ENCODE measurements around the gene LTB4R2.
A peak's percentile ranks its signal among the peaks of the same experiment; 100 is the strongest.

Gene LTB4R2

GRCh38 chr14:24277606-24278321 is 32.2 kb upstream of the LTB4R2 start:
- DNase-seq (ENCODE audit: low read depth) = no peak

- no peak for DNase-seq (ENCODE audit: low read depth)
Measured at GRCh38 chr14:24278424-24278823, 31.5 kb upstream of the LTB4R2 start.

GRCh38 chr14:24279301-24280186 is 30.4 kb upstream of the LTB4R2 start:
- no peak for DNase-seq (ENCODE audit: low read depth)

- no peak for DNase-seq (ENCODE audit: low read depth)
Measured at GRCh38 chr14:24280797-24281460, 29.0 kb upstream of the LTB4R2 start.

GRCh38 chr14:24281636-24282035 is 28.3 kb upstream of the LTB4R2 start:
- DNase-seq (ENCODE audit: low read depth) = no peak

GRCh38 chr14:24282736-24283135 is 27.2 kb upstream of the LTB4R2 start:
- no peak for DNase-seq (ENCODE audit: low read depth)

GRCh38 chr14:24283796-24284460 is 26.0 kb upstream of the LTB4R2 start:
- DNase-seq (ENCODE audit: low read depth) = no peak

- no peak for DNase-seq (ENCODE audit: low read depth)
Measured at GRCh38 chr14:24284501-24285035, 25.4 kb upstream of the LTB4R2 start.

- DNase-seq (ENCODE audit: low read depth) = no peak
Measured at GRCh38 chr14:24285351-24285750, 24.6 kb upstream of the LTB4R2 start.

- no peak for DNase-seq (ENCODE audit: low read depth)
Measured at GRCh38 chr14:24286996-24287395, 22.9 kb upstream of the LTB4R2 start.

- no peak for DNase-seq (ENCODE audit: low read depth)
Measured at GRCh38 chr14:24289649-24290280, 20.2 kb upstream of the LTB4R2 start.

GRCh38 chr14:24290746-24291145 is 19.2 kb upstream of the LTB4R2 start:
- DNase-seq (ENCODE audit: low read depth) = no peak

- no peak for DNase-seq (ENCODE audit: low read depth)
Measured at GRCh38 chr14:24291446-24292117, 18.4 kb upstream of the LTB4R2 start.

GRCh38 chr14:24292118-24292807 is 17.7 kb upstream of the LTB4R2 start:
- no peak for DNase-seq (ENCODE audit: low read depth)

- no peak for DNase-seq (ENCODE audit: low read depth)
Measured at GRCh38 chr14:24293525-24293924, 16.4 kb upstream of the LTB4R2 start.

GRCh38 chr14:24296341-24297157 is 13.4 kb upstream of the LTB4R2 start:
- DNase-seq (ENCODE audit: low read depth) = peak; percentile 53

GRCh38 chr14:24297190-24297964 is 12.6 kb upstream of the LTB4R2 start:
- no peak for DNase-seq (ENCODE audit: low read depth)

GRCh38 chr14:24298892-24299254 is 11.1 kb upstream of the LTB4R2 start:
- no peak for DNase-seq (ENCODE audit: low read depth)
